ENCODE results near the gene SLC2A1. TPM values are rescaled to one million over a fixed set of nuclear protein-coding genes. Genes with fewer than 3 reads are reported as not detected.

Gene SLC2A1
- total and polyA plus RNA-seq, 4 donors, result 9.5 to 143 (median 28.6) TPM

Small RNA genes lying within 50 kb of the gene (small RNA-seq; reads per million reads assigned to genes)
- gene RNU6-880P (ENCODE audit: low replicate concordance), result not detected

Other genes starting within 250 kb of the SLC2A1 start
- gene CLDN19, start 218.6 kb downstream of the SLC2A1 start, total RNA-seq, result 1 to 10 TPM in 1 of 2 donors, not detected in 1; 2.0 TPM
- under 1 TPM; 0.01 to 0.04 TPM for gene CLDN19, start 218.6 kb downstream of the SLC2A1 start, polyA plus RNA-seq
- gene P3H1, start 191.8 kb downstream of the SLC2A1 start, total RNA-seq, result 10 to 100 TPM; 38.5 to 49.0 TPM
- gene P3H1, start 191.8 kb downstream of the SLC2A1 start, polyA plus RNA-seq, result 10 to 100 TPM; 31.0 to 31.5 TPM
- gene C1orf50, start 191.6 kb downstream of the SLC2A1 start, total RNA-seq, result 1 to 10 TPM; 2.8 to 4.4 TPM
- 1 to 10 TPM; 2.6 to 4.6 TPM for gene C1orf50, start 191.6 kb downstream of the SLC2A1 start, polyA plus RNA-seq
- under 1 TPM; 0.09 TPM for gene TMEM269, start 173.9 kb downstream of the SLC2A1 start, total RNA-seq
- gene TMEM269, start 173.9 kb downstream of the SLC2A1 start, polyA plus RNA-seq, result under 1 TPM; 0.03 to 0.06 TPM
- gene ERMAP, start 141.7 kb downstream of the SLC2A1 start, total RNA-seq, result 10 to 100 TPM; 15.3 to 19.8 TPM
- 1 to 10 TPM; 4.8 to 6.0 TPM for gene ERMAP, start 141.7 kb downstream of the SLC2A1 start, polyA plus RNA-seq
- 10 to 100 TPM; 12.5 to 31.7 TPM for gene SVBP, start 141.5 kb downstream of the SLC2A1 start, total RNA-seq
- gene SVBP, start 141.5 kb downstream of the SLC2A1 start, polyA plus RNA-seq, result 10 to 100 TPM; 20.3 to 35.3 TPM
- 10 to 100 TPM in 1 of 2 donors, 1 to 10 TPM in 1; 8.2 to 14.5 TPM for gene ZNF691, start 112.3 kb downstream of the SLC2A1 start, total RNA-seq
- gene ZNF691, start 112.3 kb downstream of the SLC2A1 start, polyA plus RNA-seq, result 1 to 10 TPM; 6.6 to 8.4 TPM
- 10 to 100 TPM; 35.9 to 65.3 TPM for gene EBNA1BP2, start 213.4 kb upstream of the SLC2A1 start, total RNA-seq
- gene EBNA1BP2, start 213.4 kb upstream of the SLC2A1 start, polyA plus RNA-seq, result 10 to 100 TPM; 51.5 to 99.4 TPM
- 10 to 100 TPM; 10.4 to 12.3 TPM for gene CFAP57, start 213.5 kb upstream of the SLC2A1 start, total RNA-seq
- gene CFAP57, start 213.5 kb upstream of the SLC2A1 start, polyA plus RNA-seq, result 1 to 10 TPM; 1.7 to 2.2 TPM